ENCODE data around the gene TARDBP. TPM values are rescaled to one million over a fixed set of nuclear protein-coding genes. Genes with fewer than 3 reads are reported as not detected.
"Not testable (repeated sequence)": the region's sequence is repeated elsewhere in the genome, so short reads cannot be mapped to it uniquely, and the experiment has no call there.

The TARDBP gene
- total RNA-seq, 3 donors from 2014 or later = 123 to 155 (median 147) TPM

GRCh38 chr1:10989095-10989494 lies 23.4 kb upstream of the TARDBP start:
- Histone ChIP-seq H3K4me1 (ENCODE audit: low read depth) (no peaks in the 10 kb centered on the region), H3K9me3 (no peaks in the 10 kb centered on the region), H3K4me3 (no peak overlapping the region), H3K36me3 (ENCODE audit: low read depth) (no peaks in the 10 kb centered on the region)
- no peak for TF ChIP-seq CTCF (IDR thresholded peaks at IDR 0.05)
- DNase-seq = no peak
- intact Hi-C loops (cut with DNase I, micrococcal nuclease) = no loop called here
- no peak for ATAC-seq

- ATAC-seq; intact Hi-C loops (cut with DNase I, micrococcal nuclease); DNase-seq; H3K36me3 ChIP-seq (ENCODE audit: low read depth); H3K9me3 ChIP-seq; H3K4me1 ChIP-seq (ENCODE audit: low read depth); H3K4me3 ChIP-seq: not testable (repeated sequence)
Measured at GRCh38 chr1:10989920-10990516, 22.4 kb upstream of the TARDBP start.

- no peak for TF ChIP-seq CTCF (IDR thresholded peaks at IDR 0.05)
- Histone ChIP-seq H3K36me3 (ENCODE audit: low read depth) (no peaks in the 10 kb centered on the region), H3K4me3 (no peak overlapping the region), H3K4me1 (ENCODE audit: low read depth) (no peaks in the 10 kb centered on the region), H3K9me3 (no peaks in the 10 kb centered on the region)
- no peak for ATAC-seq
- no peak for DNase-seq
- intact Hi-C loops (cut with DNase I, micrococcal nuclease) = no loop called here
Measured at GRCh38 chr1:10990828-10991227, 21.6 kb upstream of the TARDBP start.

- intact Hi-C loops (cut with DNase I, micrococcal nuclease); DNase-seq; H3K36me3 ChIP-seq (ENCODE audit: low read depth); H3K9me3 ChIP-seq; H3K4me1 ChIP-seq (ENCODE audit: low read depth); H3K4me3 ChIP-seq; ATAC-seq: not testable (repeated sequence)
Measured at GRCh38 chr1:10992004-10992403, 20.4 kb upstream of the TARDBP start.

GRCh38 chr1:10992864-10993263 lies 19.6 kb upstream of the TARDBP start:
- Histone ChIP-seq H3K36me3 (ENCODE audit: low read depth) (no peaks in the 10 kb centered on the region), H3K4me1 (ENCODE audit: low read depth) (no peaks in the 10 kb centered on the region), H3K4me3 (no peak overlapping the region), H3K9me3 (no peaks in the 10 kb centered on the region)
- no peak for DNase-seq
- no peak for ATAC-seq
- TF ChIP-seq CTCF (IDR thresholded peaks at IDR 0.05) = no peak
- intact Hi-C loops (cut with DNase I, micrococcal nuclease) = no loop called here

- H3K9me3 ChIP-seq = no peaks in the 10 kb centered on the region
- intact Hi-C loops (cut with DNase I, micrococcal nuclease) = no loop called here
- H3K4me1 ChIP-seq (ENCODE audit: low read depth) = no peaks in the 10 kb centered on the region
- TF ChIP-seq CTCF (IDR thresholded peaks at IDR 0.05) = no peak
- H3K4me3 ChIP-seq = no peak overlapping the region
- no peaks in the 10 kb centered on the region for H3K36me3 ChIP-seq (ENCODE audit: low read depth)
- ATAC-seq (no peak), DNase-seq (no peak)
Measured at GRCh38 chr1:10996100-10996499, 16.4 kb upstream of the TARDBP start.

- H3K9me3 ChIP-seq = no peaks in the 10 kb centered on the region
- no peaks in the 10 kb centered on the region for H3K4me1 ChIP-seq (ENCODE audit: low read depth)
- H3K4me3 ChIP-seq = no peak overlapping the region
- H3K36me3 ChIP-seq (ENCODE audit: low read depth) = no peaks in the 10 kb centered on the region
- no peak for TF ChIP-seq CTCF (IDR thresholded peaks at IDR 0.05)
- DNase-seq (no peak), ATAC-seq (no peak)
- intact Hi-C loops (cut with DNase I, micrococcal nuclease) = no loop called here
Measured at GRCh38 chr1:11000526-11000925, 11.9 kb upstream of the TARDBP start.

Data from mucosa of descending colon (tissue), 3 donors.